ENCODE data around the gene SRP9.
"Not testable (repeated sequence)": the region's sequence is repeated elsewhere in the genome, so short reads cannot be mapped to it uniquely, and the experiment has no call there.

Gene SRP9

DNA sequence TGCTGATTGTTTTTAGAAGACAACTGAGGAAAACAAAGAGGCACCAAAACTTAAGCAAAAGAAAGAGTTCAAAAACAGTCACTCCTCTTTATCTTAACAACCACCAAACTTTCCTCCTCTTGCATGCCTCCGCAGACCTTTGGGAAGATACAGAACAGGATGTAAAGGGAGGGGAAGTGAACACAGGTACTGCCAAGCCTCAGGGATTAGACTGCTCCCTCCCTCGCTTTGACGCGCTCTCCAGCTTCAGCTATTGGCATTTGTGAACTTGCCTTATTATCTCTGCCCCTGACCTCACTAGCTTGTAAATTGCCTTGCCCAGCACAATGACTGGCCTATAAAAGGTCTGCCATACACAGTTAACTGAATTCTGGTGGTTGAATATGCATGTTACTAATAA, 4.8 kb upstream of the SRP9 start:
- DNase-seq, result no peak

DNA sequence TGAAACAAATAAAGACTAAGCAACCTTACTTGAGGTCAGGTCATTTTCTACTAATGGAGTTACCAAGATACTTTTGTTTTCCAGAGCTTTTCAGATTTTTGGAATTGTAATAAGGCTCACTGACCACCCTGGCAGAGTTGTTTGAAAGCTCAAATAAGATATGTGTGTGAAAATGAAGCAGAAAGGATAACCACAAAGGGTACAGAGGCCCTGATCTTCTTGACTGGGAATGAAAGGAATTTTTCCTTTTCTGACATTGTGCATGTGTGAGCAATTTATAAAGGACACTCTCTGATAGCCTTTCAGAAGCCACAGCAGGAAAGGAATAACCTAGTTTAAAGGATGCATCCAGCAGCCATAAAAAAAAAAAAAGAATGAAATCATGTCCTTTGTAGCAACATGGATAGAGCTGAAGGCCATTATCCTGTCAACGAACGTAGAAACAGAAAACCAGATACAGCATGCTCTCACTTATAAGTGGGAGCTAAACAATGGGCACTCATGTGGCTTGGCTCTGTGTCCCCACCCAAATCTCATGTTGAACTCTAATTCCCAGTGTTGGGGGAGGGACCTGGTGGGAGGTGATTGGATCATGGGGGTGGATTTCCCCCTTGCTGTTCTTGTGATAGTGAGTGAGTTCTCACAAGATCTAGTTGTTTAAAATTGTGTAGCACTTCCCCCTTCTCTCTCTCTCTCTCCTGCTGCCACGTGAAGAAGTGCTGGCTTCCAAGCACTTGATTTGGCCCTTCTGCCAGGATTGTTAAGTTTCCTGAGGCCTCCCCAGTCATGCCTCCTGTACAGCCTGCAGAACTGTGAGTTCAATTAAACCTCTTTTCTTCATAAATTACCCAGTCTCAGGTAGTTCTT, 3.1 kb upstream of the SRP9 start:
- DNase-seq, result no peak

DNA sequence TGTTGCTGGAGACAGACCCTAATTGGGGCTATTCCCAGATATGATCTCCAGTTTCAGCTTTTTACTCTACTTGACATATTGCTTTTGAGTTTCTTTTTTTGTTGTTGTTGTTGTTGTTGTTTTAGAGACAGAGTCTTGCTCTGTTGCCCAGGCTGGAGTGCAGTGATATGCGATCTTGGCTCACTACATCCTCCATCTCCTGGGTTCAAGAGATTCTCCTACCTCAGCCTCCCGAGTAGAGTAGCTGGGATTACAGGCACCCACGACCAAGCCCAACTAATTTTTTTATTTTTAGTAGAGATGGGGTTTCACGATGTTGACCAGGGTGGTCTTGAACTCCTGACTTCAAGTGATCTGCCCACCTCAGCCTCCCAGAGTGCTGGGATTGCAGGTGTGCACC, 1.3 kb upstream of the SRP9 start:
- no peak for DNase-seq

DNA sequence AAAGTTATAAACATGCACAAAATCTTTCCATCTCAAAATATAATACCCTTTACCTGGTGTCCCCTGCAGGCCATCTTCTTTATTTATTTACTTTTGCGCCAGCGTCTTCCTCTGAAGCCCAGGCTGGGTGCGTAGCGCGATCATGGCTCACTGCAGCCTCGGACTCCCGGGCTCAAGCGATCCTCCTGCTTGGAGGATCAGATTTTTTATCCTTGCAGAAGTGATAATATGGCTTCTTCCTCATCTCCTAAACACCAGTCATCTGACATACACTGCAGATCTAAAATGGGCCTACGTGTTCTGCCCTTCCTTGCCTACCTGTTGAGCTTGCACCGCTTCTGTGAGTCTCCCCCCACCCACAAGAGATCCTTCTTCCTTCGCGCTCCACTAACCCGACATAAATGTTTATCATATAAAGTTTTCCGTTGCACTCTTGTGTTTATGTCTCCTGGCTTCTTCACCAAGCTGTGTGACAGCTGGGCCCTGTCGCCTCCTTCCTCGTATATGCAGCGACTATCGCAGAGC, 506 bp upstream of the SRP9 start:
- no peak for DNase-seq

DNA sequence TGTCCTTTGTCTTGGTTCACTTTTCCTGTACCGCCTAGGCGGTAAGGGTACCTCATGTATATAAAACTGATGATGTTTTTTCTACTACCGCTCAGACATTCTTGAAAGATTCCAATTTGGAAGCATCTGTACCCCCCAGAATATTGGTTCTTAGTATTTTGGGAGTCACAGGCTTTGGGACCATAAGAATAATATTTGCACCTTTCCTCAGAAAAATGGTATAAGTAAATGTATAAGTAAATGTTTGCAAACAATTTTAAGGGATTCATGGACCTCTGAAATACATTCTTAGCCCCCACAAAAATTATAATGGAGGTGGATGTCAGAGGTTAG, 677 bp downstream of the SRP9 start:
- DNase-seq, result no peak

DNA sequence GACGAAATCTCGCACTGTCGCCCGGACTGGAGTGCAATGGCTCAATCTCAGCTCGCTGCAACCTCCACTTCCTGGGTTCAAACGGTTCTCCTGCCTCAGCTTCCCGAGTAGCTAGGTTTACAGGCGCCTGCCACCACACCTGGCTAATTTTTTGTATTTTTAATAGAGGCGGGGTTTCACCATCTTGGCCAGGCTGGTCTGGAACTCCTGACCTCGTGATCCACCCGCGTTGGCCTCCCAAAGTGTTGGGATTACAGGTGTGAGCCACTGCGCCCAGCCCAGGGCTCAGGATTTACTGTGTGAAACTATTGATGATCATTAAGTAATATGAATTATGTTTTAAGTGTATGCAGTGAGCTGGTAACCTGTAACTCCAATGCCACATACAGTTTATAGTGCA, 1.5 kb downstream of the SRP9 start:
- DNase-seq, result not testable (repeated sequence)

DNA sequence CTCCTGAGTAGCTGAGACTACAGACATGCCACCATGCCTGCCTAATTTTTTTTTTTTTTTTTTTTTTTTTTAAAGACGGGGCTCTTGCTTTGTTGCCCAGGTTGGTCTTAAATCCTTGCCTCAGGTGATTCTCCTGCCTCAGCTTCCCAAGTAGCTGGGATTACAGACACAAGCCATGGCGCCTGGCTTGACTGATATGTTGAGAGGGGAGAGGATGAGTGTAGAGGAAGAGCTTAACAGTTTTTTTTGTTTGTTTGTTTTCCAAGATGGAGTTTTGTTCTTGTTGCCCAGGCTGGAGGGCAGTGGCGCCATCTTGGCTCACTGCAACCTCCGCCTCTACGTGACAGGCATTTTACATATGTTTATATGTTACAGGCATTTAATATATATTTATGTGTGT, 2.5 kb downstream of the SRP9 start:
- DNase-seq, result no peak

DNA sequence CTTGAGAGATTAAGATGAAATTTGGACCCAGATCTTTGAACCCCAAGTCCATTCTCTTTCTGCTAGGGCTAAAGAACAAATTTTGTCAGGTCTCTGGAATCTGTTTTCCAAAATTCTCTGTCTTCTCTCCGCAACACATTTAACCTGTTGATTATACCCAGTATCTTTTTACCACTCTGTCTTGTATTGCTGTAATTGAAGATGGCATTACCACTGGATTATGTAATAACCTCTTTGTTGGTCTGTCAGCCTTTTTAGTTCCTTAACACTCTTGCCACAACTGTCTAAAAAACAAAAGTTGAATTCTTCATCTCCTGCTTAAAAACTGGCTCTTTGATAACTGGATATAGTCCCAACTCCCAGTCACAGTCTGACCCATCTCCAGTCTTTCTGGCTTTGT, 3.0 kb downstream of the SRP9 start:
- no peak for DNase-seq

DNA sequence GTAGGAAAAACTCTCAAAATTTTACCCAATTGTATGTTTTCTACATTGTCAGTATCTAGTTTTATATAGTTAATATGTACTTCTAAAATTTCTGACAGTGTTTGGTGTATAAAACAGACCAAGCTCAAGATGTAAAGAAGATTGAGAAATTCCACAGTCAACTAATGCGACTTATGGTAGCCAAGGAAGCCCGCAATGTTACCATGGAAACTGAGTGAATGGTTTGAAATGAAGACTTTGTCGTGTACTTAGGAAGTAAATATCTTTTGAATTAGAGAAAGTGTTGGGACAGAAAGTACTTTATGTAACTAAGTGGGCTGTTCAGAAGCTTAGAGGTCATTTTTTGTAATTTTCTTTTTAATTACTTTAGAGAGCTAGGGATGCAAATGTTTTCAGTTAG, 11.5 kb downstream of the SRP9 start:
- DNase-seq, result not testable (repeated sequence)

DNA sequence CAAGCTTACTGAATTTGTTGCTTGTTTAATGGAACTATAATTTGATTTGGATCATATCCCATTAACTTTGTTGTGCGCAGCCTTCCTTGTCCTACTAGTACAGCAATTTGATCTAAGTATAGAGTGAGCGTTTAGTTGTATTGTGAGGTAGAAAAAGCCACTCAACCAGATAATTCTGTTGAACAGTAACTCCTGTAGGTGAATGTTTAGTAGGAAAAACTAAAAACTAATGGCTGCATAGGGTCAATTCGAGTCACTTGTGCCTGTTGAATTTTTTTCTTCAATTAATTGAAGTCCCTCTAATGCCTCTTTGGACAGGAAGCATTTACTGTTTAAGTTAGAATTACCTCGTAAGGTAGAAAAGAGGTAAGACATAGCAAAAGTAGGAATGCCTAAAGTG, 17.3 kb downstream of the SRP9 start:
- DNase-seq, result no peak

DNA sequence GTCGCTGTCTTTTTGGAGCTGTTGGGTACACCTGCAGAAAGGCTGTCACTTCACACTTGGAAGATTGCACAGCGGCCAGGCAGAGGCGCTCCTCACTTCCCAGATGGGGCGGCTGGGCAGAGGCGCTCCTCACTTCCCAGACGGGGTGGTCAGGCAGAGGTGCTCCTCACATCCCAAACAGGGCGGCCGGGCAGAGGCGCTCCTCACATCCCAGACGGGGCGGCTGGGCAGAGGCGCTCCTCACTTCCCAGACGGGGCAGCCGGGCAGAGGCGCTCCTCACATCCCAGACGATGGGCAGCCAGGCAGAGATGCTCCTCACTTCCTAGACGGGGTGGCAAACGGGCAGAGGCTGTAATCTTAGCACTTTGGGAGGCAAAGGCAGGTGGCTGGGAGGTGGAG, 18.5 kb downstream of the SRP9 start:
- not testable (repeated sequence) for DNase-seq

DNA sequence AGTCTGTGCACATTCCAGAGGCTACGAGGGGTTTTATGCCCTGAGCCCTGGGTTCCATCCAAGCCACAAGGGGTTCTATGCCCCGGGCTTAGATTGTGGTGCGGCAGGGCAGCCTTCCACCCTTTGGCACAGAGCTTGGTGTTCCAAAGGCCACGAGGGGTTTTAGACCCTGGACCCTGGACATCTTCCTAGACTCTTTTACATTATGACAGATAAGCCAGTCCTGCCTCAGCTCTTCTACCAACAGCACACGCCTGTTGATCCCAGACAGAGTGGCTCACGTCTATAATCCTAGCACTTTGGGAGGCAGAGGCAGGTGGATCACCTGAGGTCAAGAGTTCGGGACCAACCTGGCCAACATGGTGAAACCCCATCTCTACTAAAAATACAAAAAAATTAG, 23.5 kb downstream of the SRP9 start:
- not testable (repeated sequence) for DNase-seq

DNA sequence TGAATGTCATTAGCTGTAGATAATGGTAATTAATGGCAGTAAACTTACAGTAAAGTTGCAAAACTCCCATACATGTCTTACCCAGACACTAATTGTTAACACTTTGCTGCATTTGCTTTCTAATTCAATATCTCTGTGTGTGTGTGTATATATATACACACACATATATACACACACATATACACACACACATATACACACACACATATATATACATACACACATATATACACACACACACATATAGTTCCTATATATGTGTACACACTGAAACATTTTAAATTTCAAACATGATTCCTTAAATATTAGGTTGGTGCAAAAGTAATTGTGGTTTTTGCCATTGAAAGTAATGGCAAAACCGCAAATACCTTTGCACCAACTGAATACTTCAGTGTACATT, 28.6 kb downstream of the SRP9 start:
- no peak for DNase-seq

DNA sequence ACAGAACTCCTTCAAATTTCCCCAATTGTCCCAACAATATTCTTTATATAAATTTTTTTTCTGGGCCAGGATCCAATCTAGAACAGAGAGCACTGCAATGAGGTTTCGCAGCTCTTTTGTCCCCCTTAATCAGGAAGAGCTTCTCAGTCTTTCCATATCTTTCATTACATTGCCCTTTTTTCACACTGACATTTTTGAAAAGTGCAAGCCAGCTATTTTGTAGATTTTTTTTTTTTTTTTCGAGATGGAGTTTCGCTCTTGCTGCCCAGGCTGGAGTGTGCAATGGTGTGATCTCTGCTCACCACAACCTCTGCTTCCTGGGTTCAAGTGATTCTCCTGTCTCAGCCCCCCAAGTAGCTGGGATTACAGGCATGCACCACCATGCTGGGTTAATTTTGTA, 29.1 kb downstream of the SRP9 start:
- DNase-seq, result not testable (repeated sequence)

DNA sequence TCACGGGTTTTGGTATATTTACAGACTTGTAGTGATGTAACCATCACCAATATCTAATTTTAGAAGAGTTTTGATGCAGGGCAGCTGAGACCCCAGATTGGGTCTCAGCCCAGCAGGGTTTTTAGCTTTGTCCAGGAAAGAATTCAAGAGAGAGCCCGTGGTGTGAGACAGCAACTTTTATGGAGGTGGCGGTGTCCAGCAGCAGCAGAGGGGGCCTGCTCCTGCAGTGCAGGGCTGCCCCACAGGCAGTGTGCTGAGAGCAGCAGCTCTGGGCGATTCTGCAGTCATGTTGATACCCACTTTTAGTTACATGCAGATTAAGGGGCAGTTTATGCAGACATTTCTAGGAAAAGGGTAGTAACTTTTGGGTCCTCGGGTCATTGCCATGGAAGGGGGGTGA, 30.5 kb downstream of the SRP9 start:
- no peak for DNase-seq

DNA sequence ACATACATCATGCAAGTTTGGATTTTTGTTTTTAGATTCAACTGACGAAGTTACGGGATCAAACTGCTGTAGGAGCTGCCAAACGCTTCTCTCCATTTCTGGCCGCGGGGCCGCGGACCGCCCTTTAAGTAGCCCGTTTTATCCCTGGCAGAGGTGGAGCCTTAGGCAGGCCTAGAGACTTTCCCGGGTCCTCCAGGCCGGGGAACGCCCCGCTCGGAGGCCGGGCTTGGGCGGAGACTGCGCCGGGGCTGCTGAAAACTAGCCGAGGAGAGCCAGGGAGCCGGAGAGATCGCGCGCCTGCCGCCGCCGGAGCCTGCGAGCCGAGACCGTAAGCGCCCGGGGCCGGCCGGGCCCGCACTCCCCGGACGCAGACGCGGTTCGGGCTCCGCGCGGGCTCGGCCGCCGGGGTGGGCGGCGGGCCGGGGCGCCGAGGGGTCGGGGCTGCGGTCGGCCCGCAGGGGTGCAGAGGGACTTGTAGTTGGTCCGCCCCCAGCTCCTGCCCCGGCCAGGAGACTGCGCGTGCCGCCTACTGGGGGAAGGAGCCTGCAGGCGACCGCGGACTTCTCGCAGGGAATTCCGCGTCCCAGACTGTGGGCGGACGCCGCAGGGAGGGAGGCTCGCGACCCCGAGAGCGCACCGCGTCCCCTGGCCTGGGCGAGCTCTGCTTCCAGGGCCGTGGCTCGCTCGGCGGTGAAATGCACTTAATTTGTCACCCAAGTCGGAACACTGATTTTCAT, 32.4 kb downstream of the SRP9 start, which contains the start of gene EPHX1:
Gene EPHX1 (plus strand): TSS at position 283 of the 737 bp plus-strand sequence. CDS start 18,606 bp downstream, outside the sequence.
- DNase-seq, result peak; percentile 20 to 91 (median 78)

DNA sequence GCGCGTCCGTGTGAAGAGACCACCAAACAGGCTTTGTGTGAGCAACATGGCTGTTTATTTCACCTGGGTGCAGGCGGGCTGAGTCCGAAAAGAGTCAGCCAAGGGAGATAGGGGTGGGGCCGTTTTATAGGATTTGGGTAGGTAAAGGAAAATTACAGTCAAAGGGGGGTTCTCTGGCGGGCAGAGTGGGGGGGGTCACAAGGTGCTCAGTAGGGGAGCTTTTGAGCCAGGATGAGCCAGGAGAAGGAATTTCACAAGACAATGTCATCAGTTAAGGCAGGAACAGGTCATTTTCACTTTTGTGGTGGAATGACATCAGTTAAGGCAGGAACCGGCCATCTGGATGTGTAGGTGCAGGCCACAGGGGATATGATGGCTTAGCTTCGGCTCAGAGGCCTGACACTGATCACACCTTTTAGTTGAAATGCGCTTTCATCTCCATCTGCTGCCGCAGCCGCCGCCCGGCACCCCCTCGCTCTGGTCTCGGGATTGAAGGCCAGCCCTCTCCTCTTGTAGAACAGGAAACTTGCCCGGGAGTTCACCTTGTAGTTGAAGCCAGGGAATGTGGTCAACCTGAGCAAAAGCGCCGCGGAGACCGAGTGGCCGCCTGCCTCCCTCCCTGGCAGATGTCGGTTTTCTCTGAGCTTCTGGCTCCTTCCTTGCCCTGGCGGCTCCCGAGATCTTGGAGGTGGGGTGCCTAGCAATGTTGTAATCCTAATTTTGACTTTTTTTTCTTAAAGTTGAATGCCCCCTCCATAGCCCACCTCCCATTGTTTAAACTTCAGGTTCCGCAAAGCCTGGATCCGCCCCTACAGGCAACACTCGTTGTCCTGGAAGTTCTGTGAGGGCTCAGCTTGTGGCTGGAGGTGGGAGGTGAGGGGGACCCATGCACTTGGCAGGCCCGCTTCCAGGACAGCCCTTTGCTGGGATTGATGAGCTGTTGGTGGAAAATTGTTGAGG, 33.2 kb downstream of the SRP9 start:
- DNase-seq, result peak in 4 of 58 donors; percentile 12 to 32 (median 28)

DNA sequence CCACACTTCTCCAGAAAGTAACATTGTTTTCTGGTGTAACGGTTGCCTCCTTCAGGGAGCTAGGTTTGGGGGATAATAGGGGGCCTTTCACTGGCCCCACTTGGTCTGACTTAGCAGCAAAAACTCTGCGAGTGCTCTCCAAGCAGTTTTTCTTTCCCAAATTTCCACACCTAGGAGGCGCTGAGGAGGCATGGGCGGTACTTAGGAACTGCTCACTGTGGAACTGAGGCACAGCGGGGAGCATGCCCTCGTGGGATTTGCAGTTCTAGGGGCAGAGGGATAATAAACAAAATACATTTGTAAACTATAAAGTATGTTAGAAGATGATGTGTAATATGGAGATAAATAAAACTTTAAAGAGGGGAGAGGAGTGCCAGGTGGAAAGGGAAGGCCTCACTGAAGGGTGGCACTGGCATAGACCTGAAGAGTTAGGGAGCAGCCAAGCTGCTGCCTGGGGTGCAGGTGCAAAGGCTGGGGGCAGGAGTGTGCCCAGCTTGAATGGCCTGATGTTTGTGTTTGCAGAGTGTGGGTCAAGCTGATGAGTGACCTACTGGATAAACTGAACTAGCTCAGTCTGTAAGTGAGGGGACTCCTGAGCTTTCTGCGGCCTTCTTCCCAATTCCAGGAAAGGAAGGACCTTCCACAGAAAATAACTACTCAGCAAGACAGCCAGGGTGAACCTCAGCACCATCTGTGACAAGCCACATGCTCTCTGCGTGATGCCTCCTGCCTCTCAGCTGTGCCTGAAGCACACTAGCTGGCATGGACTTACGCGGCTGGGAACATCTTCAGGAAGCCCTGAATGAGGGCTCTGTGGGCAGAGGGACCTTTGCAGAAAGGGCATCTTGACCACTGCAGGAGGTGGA, 34.2 kb downstream of the SRP9 start:
- peak in 5 of 58 donors; percentile 14 to 34 (median 22) for DNase-seq

DNA sequence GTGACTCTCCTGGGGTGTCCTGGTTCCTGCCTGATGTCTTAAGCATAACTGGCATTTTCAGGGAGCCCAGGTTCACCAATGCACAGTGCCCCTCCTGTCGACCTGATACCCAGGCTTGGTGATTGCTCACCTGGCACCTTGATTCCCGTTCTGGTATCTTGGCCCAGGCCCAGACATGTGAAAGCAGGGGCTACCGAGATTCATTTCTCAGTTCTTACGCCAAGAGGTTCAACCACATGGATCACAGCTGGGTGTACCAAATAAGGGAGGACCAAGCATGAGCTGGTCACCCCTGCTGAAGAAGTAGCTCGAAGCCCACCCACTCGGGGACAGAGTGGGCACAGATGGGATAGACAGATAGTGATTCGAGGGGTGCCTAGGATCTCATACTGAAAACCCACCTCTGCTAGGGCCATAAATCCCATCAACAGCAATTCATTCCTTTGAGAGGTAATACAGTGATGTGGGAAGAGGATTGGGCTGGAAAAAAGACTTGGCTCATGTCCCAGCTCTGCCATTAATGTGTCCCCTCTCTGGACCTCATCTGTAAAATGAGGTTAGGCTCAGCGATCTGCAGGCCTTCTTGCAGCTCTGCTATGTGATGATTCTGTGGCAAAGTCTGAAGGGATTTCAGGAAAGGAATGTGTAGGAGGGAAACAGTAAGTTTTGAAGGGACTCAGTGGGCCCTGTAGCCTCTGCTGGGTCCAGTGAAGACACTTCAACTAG, 35.0 kb downstream of the SRP9 start:
- DNase-seq, result no peak

Data from anterior cingulate cortex (tissue), 58 donors.